AG04450 (cell line): ENCODE measurements around the gene TEX264. TPM values are rescaled to one million over a fixed set of nuclear protein-coding genes. Genes with fewer than 3 reads are reported as not detected.

Source experiments
- CTCF ChIA-PET: fragments of 300-600, 350-600 bp; formaldehyde crosslinking; extraction: SDS; loops from one replicate; lab custom pipeline; 2022; ENCODE audit warnings: antibody characterized with exemption, inconsistent platforms; lab: Charles Lee
- POLR2A ChIA-PET: fragments of 350-600 bp; formaldehyde crosslinking; extraction: SDS; loops from one replicate; lab custom pipeline; 2021; ENCODE audit warnings: antibody characterized with exemption, inconsistent platforms; lab: Yijun Ruan, JAX
- DNase-seq: peaks from one replicate; pipeline ENCODE4 v3.0.0-alpha.2; 2011; ENCODE audit warnings: low read depth, low spot score
- H3K27ac ChIP-seq: one replicate; pipeline ENCODE4 v1.5.1; 2012; ENCODE audit warnings: low read depth, low read length, control low read depth
- H3K27me3 ChIP-seq: one replicate; pipeline ENCODE4 v1.6.0; 2012; ENCODE audit warnings: low read length; ENCODE audit not compliant: control insufficient read depth, insufficient read depth
- H3K4me3 ChIP-seq: 2 replicates; pipeline ENCODE4 v1.5.1; 2011; ENCODE audit warnings: mild to moderate bottlenecking, low read depth, low read length, control low read depth
- H3K9me3 ChIP-seq: 2 replicates; pipeline ENCODE4 v1.5.1; 2012; ENCODE audit warnings: low read length; ENCODE audit not compliant: control insufficient read depth, insufficient read depth
- CTCF ChIP-seq: IDR thresholded peaks from 2 replicates; pipeline ENCODE4 v1.5.1; 2011; ENCODE audit warnings: low read depth, low read length, control low read depth, inconsistent platforms
- polyA plus RNA-seq: library from polyadenylated mRNA; depleted of rRNA; stranded (reverse); fragments of >200 nt; gene quantifications from 2 replicates; pipeline ENCODE4 v1.2.3, GENCODE V29; 2011

TEX264 gene
- polyA plus RNA-seq, 1 experiment = 40.6 TPM

GRCh38 chr3:51686056-51686455, 15.0 kb downstream of the TEX264 start:
- DNase-seq = no peak
- Histone ChIP-seq H3K9me3 (no peaks in the 10 kb centered on the region), H3K4me3 (no peak overlapping the region), H3K27ac (no peak overlapping the region), H3K27me3 (no peaks in the 10 kb centered on the region)
- ChIA-PET CTCF (interaction anchor here (1.5 kb wide), 1 partner anchor 16 kb away, joined by 4 read pairs; no protein-coding TSS in a partner anchor), POLR2A (interaction anchor here (0.6 kb wide), 1 partner anchor 355 kb away, joined by 4 read pairs; no protein-coding TSS in a partner anchor)
- TF ChIP-seq CTCF = no peak

GRCh38 chr3:51686512-51687215, 15.6 kb downstream of the TEX264 start:
- Histone ChIP-seq H3K9me3 (no peaks in the 10 kb centered on the region), H3K27ac (no peak overlapping the region), H3K4me3 (no peak overlapping the region), H3K27me3 (no peaks in the 10 kb centered on the region)
- POLR2A ChIA-PET = interaction anchor here (0.6 kb wide), 1 partner anchor 356 kb away, joined by 4 read pairs; no protein-coding TSS in a partner anchor
- DNase-seq = no peak
- CTCF ChIA-PET = interaction anchor here (1.5 kb wide), 3 partner anchors 17 to 185 kb away, joined by 3 to 5 read pairs (median 4); no protein-coding TSS in a partner anchor
- no peak for TF ChIP-seq CTCF

GRCh38 chr3:51687431-51688205, 16.6 kb downstream of the TEX264 start:
- H3K4me3 ChIP-seq = no peak overlapping the region
- TF ChIP-seq CTCF = no peak
- H3K27me3 ChIP-seq = no peaks in the 10 kb centered on the region
- ChIA-PET CTCF (interaction anchor here (1.5 kb wide), 2 partner anchors 18 to 186 kb away, joined by 3 to 5 read pairs; no protein-coding TSS in a partner anchor), POLR2A (no interaction called here)
- DNase-seq = no peak
- no peak overlapping the region for H3K27ac ChIP-seq
- no peaks in the 10 kb centered on the region for H3K9me3 ChIP-seq

GRCh38 chr3:51688206-51688600, 17.2 kb downstream of the TEX264 start:
- POLR2A ChIA-PET = no interaction called here
- Histone ChIP-seq H3K27ac (no peak overlapping the region), H3K27me3 (no peaks in the 10 kb centered on the region), H3K4me3 (no peak overlapping the region), H3K9me3 (no peaks in the 10 kb centered on the region)
- no peak for DNase-seq
- TF ChIP-seq CTCF = no peak
- CTCF ChIA-PET = interaction anchor here (1.5 kb wide), 2 partner anchors 18 to 186 kb away, joined by 3 to 5 read pairs; no protein-coding TSS in a partner anchor
